Measurements from ENCODE around the gene KIF24. TPM values are rescaled to one million over a fixed set of nuclear protein-coding genes. Genes with fewer than 3 reads are reported as not detected.
A peak's percentile ranks its signal among the peaks of the same experiment; 100 is the strongest.
"Not testable (repeated sequence)": the region's sequence is repeated elsewhere in the genome, so short reads cannot be mapped to it uniquely, and the experiment has no call there.

KIF24 gene
- 1.0 and 5.6 TPM in 2 replicates for total RNA-seq

- peak; percentile 100 for DNase-seq
Observed at GRCh38 chr9:34328987-34329832, at the start of gene KIF24, which contains the start of gene NUDT2. KIF24 (minus strand) TSS chr9:34329268; CDS start chr9:34311346, 17,922 bp downstream. NUDT2 (plus strand) TSS chr9:34329569; CDS start chr9:34339040, 9,471 bp downstream.

GRCh38 chr9:34378376-34379060, 49.5 kb upstream of the KIF24 start:
- DNase-seq, result no peak

GRCh38 chr9:34377404-34377746, 48.3 kb upstream of the KIF24 start:
- DNase-seq, result no peak

GRCh38 chr9:34376596-34377403, 47.7 kb upstream of the KIF24 start, which contains the start of gene MYORG:
MYORG (minus strand) TSS chr9:34376898; CDS start chr9:34372943, 3,955 bp downstream.
- DNase-seq, result peak; percentile 91

GRCh38 chr9:34375901-34376595, 47.0 kb upstream of the KIF24 start:
- DNase-seq, result peak; percentile 68

GRCh38 chr9:34374905-34375552, 46.0 kb upstream of the KIF24 start:
- DNase-seq, result no peak

- DNase-seq, result no peak
Observed at GRCh38 chr9:34374339-34374738, 45.3 kb upstream of the KIF24 start.

GRCh38 chr9:34373749-34374148, 44.7 kb upstream of the KIF24 start:
- DNase-seq, result no peak

GRCh38 chr9:34372467-34373011, 43.5 kb upstream of the KIF24 start:
- no peak for DNase-seq

- no peak for DNase-seq
Observed at GRCh38 chr9:34371886-34372466, 42.9 kb upstream of the KIF24 start.

GRCh38 chr9:34370970-34371880, 42.2 kb upstream of the KIF24 start:
- no peak for DNase-seq

- DNase-seq, result no peak
Observed at GRCh38 chr9:34370335-34370969, 41.4 kb upstream of the KIF24 start.

- no peak for DNase-seq
Observed at GRCh38 chr9:34369636-34370035, 40.6 kb upstream of the KIF24 start.

GRCh38 chr9:34368796-34369195, 39.7 kb upstream of the KIF24 start:
- DNase-seq, result not testable (repeated sequence)

- not testable (repeated sequence) for DNase-seq
Observed at GRCh38 chr9:34367751-34368410, 38.8 kb upstream of the KIF24 start.

GRCh38 chr9:34366365-34366764, 37.3 kb upstream of the KIF24 start:
- no peak for DNase-seq

GRCh38 chr9:34365282-34365681, 36.2 kb upstream of the KIF24 start:
- DNase-seq, result no peak

- DNase-seq, result peak; percentile 78
Observed at GRCh38 chr9:34363619-34364351, 34.7 kb upstream of the KIF24 start.

Data from dermis blood vessel endothelial cell (primary cell).